Esophagus muscularis mucosa (tissue), 4 donors: ENCODE data around the gene BCAS2. TPM values are rescaled to one million over a fixed set of nuclear protein-coding genes. Genes with fewer than 3 reads are reported as not detected.

Source experiments
- DNase-seq: peaks from one replicate; pipeline ENCODE4 v3.0.0-alpha.2; 2017; ENCODE audit errors: extremely low spot score
- H3K27ac ChIP-seq, 4 donors: fragments of 200-600 bp; sonication (generic); replicated peaks in 1 of 4; 1 replicate in 3 of 4; 2 replicates in 1 of 4; pipeline ENCODE4 v1.5.1; 2016 to 2019; ENCODE audit warnings: mild to moderate bottlenecking in 1 of 4
- H3K27me3 ChIP-seq, 4 donors: fragments of 200-600 bp; sonication (generic); one replicate each; pipeline versions ENCODE4 v1.5.1 to v1.6.0; 2016 to 2019
- H3K36me3 ChIP-seq, 4 donors: fragments of 200-600 bp; sonication (generic); one replicate each; pipeline ENCODE4 v1.5.1; 2016 to 2019
- H3K4me1 ChIP-seq, 4 donors: fragments of 200-600 bp; sonication (generic); one replicate each; pipeline ENCODE4 v1.5.1; 2016 to 2019
- H3K4me3 ChIP-seq, 4 donors: fragments of 200-600 bp; sonication (generic); 1 replicate in 2 of 4; 2 replicates in 2 of 4; pipeline ENCODE4 v1.5.1; 2016 to 2019; ENCODE audit warnings: mild to moderate bottlenecking in 4 of 4, moderate library complexity in 1 of 4
- H3K9me3 ChIP-seq, 4 donors: fragments of 200-600 bp; sonication (generic); 1 replicate in 3 of 4; 2 replicates in 1 of 4; pipeline ENCODE4 v1.5.1; 2016 to 2019
- EP300 ChIP-seq: sonication (generic); formaldehyde crosslinking; IDR thresholded peaks from one replicate; pipeline ENCODE4 v1.6.1; 2017; ENCODE audit warnings: antibody characterized with exemption
- POLR2A ChIP-seq: fragments of 450-650 bp; IDR thresholded peaks from one replicate; pipeline ENCODE4 v1.6.1; 2017; ENCODE audit warnings: antibody characterized with exemption, moderate library complexity, mild to moderate bottlenecking, low read depth
- POLR2AphosphoS5 ChIP-seq, 2 donors: sonication (generic); formaldehyde crosslinking; IDR thresholded peaks; one replicate each; pipeline ENCODE4 v1.6.1; 2017; ENCODE audit warnings: antibody characterized with exemption in 2 of 2
- WGBS: methylation state at CpG from one replicate; pipeline ENCODE4 v1.1.5; 2018; 5-methylcytosine and 5-hydroxymethylcytosine counted together
- intact Hi-C: fragments of 100-400 bp; cut with DNase I; formaldehyde crosslinking; loops from one replicate; pipeline ENCODE4 v1.15.1; 2023
- total RNA-seq, 4 donors: library from RNA; depleted of rRNA; stranded (reverse); fragments of >200 nt; gene quantifications; one replicate each; pipeline versions ENCODE4 v1.1.0 to v1.2.1, GENCODE V29; 2016
- TF ChIP-seq, protein P1 (sequence below), 3 experiments: fragments of 200-600 bp in 2 of 3; fragments of 450-650 bp in 1 of 3; sonication (generic) in 2 of 3; IDR thresholded peaks; one replicate each; pipeline ENCODE4 v1.5.1; 2017 to 2019; ENCODE audit warnings: antibody characterized with exemption in 3 of 3, mild to moderate bottlenecking in 2 of 3, moderate library complexity in 1 of 3

The BCAS2 gene
- total RNA-seq, 4 donors from 2014 or later: 25.9 to 44.0 (median 34.1) TPM

DNA sequence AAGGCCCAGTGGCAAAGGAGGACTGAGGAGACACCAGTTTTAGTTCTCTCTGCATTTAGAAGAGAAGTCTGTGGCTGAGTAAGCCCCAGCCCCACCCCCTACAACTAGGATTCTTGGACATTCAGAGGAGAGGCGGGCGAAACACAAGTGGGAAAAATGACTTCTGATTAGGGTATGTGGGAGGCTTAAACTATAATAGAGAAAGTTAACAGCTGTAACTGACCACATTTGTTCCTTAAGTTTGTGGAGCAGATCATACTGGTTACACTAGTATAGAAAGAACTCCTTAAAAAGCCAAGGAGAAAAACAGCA lies 59.2 kb downstream of the BCAS2 start:
- H3K4me1 ChIP-seq: no peaks in the 10 kb centered on the region
- no peaks in the 10 kb centered on the region for H3K27me3 ChIP-seq
- 68% methylated on average over 2 of the region's 2 CpGs for whole genome bisulfite sequencing
- H3K9me3 ChIP-seq: no peaks in the 10 kb centered on the region
- no peaks in the 10 kb centered on the region for H3K36me3 ChIP-seq
- no peak overlapping the region for H3K4me3 ChIP-seq
- intact Hi-C loops: no loop called here
- H3K27ac ChIP-seq: no peak overlapping the region
- no peak for TF ChIP-seq EP300
- DNase-seq: no peak

- no peak for DNase-seq
- TF ChIP-seq EP300 (no peak), POLR2AphosphoS5 (IDR thresholded peaks at IDR 0.05) (no peak), POLR2A (no peak)
- TF ChIP-seq, protein P1, sequence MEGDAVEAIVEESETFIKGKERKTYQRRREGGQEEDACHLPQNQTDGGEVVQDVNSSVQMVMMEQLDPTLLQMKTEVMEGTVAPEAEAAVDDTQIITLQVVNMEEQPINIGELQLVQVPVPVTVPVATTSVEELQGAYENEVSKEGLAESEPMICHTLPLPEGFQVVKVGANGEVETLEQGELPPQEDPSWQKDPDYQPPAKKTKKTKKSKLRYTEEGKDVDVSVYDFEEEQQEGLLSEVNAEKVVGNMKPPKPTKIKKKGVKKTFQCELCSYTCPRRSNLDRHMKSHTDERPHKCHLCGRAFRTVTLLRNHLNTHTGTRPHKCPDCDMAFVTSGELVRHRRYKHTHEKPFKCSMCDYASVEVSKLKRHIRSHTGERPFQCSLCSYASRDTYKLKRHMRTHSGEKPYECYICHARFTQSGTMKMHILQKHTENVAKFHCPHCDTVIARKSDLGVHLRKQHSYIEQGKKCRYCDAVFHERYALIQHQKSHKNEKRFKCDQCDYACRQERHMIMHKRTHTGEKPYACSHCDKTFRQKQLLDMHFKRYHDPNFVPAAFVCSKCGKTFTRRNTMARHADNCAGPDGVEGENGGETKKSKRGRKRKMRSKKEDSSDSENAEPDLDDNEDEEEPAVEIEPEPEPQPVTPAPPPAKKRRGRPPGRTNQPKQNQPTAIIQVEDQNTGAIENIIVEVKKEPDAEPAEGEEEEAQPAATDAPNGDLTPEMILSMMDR (IDR thresholded peaks at IDR 0.05): no peak
- WGBS: 94% methylated on average over 8 of the region's 8 CpGs
- H3K27me3 ChIP-seq: no peaks in the 10 kb centered on the region
- H3K27ac ChIP-seq: no peak overlapping the region
- H3K4me3 ChIP-seq: no peak overlapping the region
- no peaks in the 10 kb centered on the region for H3K9me3 ChIP-seq
- H3K36me3 ChIP-seq: no peaks in the 10 kb centered on the region
- H3K4me1 ChIP-seq: no peaks in the 10 kb centered on the region
- intact Hi-C loops: no loop called here
Observed at GRCh38 chr1:114521396-114522263, 59.8 kb downstream of the BCAS2 start.

Other genes starting within 250 kb of the BCAS2 start
- 10 to 100 TPM; 28.0 to 36.6 (median 29.5) TPM for gene TRIM33, start 70.4 kb downstream of the BCAS2 start, total RNA-seq
- 1 to 10 TPM; 1.2 to 2.5 (median 2.0) TPM for gene DENND2C, start 88.4 kb upstream of the BCAS2 start, total RNA-seq
- not detected for gene AMPD1, start 113.9 kb upstream of the BCAS2 start, total RNA-seq
- gene NRAS, start 135.2 kb upstream of the BCAS2 start, total RNA-seq: 10 to 100 TPM; 12.1 to 20.9 (median 14.7) TPM
- 1,000 to 10,000 TPM in 2 of 4 donors, 100 to 1,000 TPM in 2; 614 to 1,394 (median 877) TPM for gene CSDE1, start 176.4 kb upstream of the BCAS2 start, total RNA-seq
- gene SIKE1, start 199.1 kb upstream of the BCAS2 start, total RNA-seq: 10 to 100 TPM; 31.5 to 60.7 (median 50.9) TPM